SH-SY5Y (cell line): ENCODE data around the gene OR4K1.

Experiments used
- GATA2 ChIP-seq: IDR thresholded peaks from 2 replicates; pipeline ENCODE4 v1.6.1; 2011; ENCODE audit warnings: mild to moderate bottlenecking, low read depth, low read length
- GATA3 ChIP-seq: IDR thresholded peaks from 2 replicates; pipeline ENCODE4 v1.6.1; 2011; ENCODE audit warnings: low read depth, mild to moderate bottlenecking, low read length, moderate library complexity

DNA sequence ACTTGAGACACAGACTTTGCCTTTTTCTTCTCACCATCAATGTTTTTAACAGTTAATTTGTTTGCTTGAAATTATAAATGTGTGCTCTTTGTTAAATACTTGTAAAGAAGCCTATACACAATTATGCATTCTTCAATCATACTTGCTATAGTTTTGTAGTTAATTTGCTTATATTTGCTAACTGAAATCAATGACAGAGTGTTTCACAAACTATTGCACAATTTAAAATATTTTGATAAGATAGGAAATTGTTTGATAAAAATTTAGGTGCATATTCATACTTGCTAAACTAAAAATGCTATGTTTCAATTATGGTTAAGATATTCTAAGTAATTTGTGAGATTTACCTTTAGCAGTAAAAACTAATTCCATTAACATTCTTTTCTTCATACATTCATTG lies 24.1 kb upstream of the OR4K1 start:
- no peak for TF ChIP-seq GATA2
- TF ChIP-seq GATA3: no peak
